Fibroblast of lung (primary cell): Measurements from ENCODE around the gene ZNF33A. TPM values are rescaled to one million over a fixed set of nuclear protein-coding genes. Genes with fewer than 3 reads are reported as not detected.
A peak's percentile ranks its signal among the peaks of the same experiment; 100 is the strongest.
"Not testable (repeated sequence)": the region's sequence is repeated elsewhere in the genome, so short reads cannot be mapped to it uniquely, and the experiment has no call there.

Experiments used
- DNase-seq, 2 donors: peaks; one replicate each; pipeline versions ENCODE4 v3.0.0 to v3.0.0-alpha.2; 2010; ENCODE audit warnings: low read depth in 2 of 2
- H2AFZ ChIP-seq: 2 replicates; pipeline ENCODE4 v1.5.1; 2012; ENCODE audit warnings: low read length, control low read depth, inconsistent platforms
- H3K27ac ChIP-seq: 2 replicates; pipeline ENCODE4 v1.5.1; 2011; ENCODE audit warnings: low read length, control low read depth; ENCODE audit not compliant: insufficient read depth
- H3K27me3 ChIP-seq: 2 replicates; pipeline ENCODE4 v1.5.1; 2011; ENCODE audit warnings: mild to moderate bottlenecking, low read length; ENCODE audit not compliant: control insufficient read depth, insufficient read depth
- H3K36me3 ChIP-seq: 2 replicates; pipeline ENCODE4 v1.5.1; 2011; ENCODE audit warnings: low read length; ENCODE audit not compliant: control insufficient read depth, insufficient read depth
- H3K4me1 ChIP-seq: 2 replicates; pipeline ENCODE4 v1.5.1; 2011; ENCODE audit warnings: low read length; ENCODE audit not compliant: control insufficient read depth, insufficient read depth; ENCODE audit errors: extremely low read depth
- H3K4me2 ChIP-seq: 2 replicates; pipeline ENCODE4 v1.5.1; 2011; ENCODE audit warnings: low read length, control low read depth; ENCODE audit not compliant: insufficient read depth; ENCODE audit errors: extremely low read depth
- H3K4me3 ChIP-seq, 4 experiments: fragments of 200-600 bp in 1 of 4; sonication (generic) in 1 of 4; replicated peaks in 1 of 4; 2 replicates each; pipeline ENCODE4 v1.5.1; 2011 to 2016; ENCODE audit warnings: low read length in 4 of 4, low read depth in 3 of 4, mild to moderate bottlenecking in 3 of 4, control low read depth in 2 of 4, inconsistent platforms in 1 of 4, mixed read lengths in 1 of 4; ENCODE audit not compliant: insufficient read depth in 1 of 4; ENCODE audit errors: control extremely low read depth in 1 of 4
- H3K79me2 ChIP-seq: 2 replicates; pipeline ENCODE4 v1.5.1; 2012; ENCODE audit warnings: mild to moderate bottlenecking, low read length, inconsistent platforms; ENCODE audit not compliant: control insufficient read depth, insufficient read depth
- H3K9ac ChIP-seq: 2 replicates; pipeline ENCODE4 v1.5.1; 2011; ENCODE audit warnings: mild to moderate bottlenecking, low read length, control low read depth; ENCODE audit not compliant: insufficient read depth
- H3K9me3 ChIP-seq: 2 replicates; pipeline ENCODE4 v1.5.1; 2012; ENCODE audit warnings: low read depth, low read length; ENCODE audit not compliant: control insufficient read depth, insufficient read depth
- H4K20me1 ChIP-seq: 2 replicates; pipeline ENCODE4 v1.5.1; 2011; ENCODE audit warnings: low read length; ENCODE audit not compliant: control insufficient read depth, insufficient read depth; ENCODE audit errors: extremely low read depth
- CTCF ChIP-seq, 2 donors: IDR thresholded peaks in 1 of 2; conservative IDR thresholded peaks in 1 of 2; 1 replicate in 1 of 2; 2 replicates in 1 of 2; pipeline ENCODE4 v1.5.1; 2011 to 2012; ENCODE audit warnings: low read length in 2 of 2, control low read depth in 1 of 2, inconsistent platforms in 1 of 2, low read depth in 1 of 2, mild to moderate bottlenecking in 1 of 2
- EZH2 ChIP-seq: IDR thresholded peaks from 2 replicates; pipeline ENCODE4 v1.5.1; 2012; ENCODE audit warnings: low read length, control low read depth, mild to moderate bottlenecking; ENCODE audit errors: missing control alignments
- polyA plus RNA-seq, 2 donors: library from polyadenylated mRNA; depleted of rRNA in 1 of 2; stranded (reverse) in 1 of 2; unstranded in 1 of 2; fragments of >200 nt; gene quantifications; 2 replicates each; pipeline ENCODE4 v1.2.1, GENCODE V29; 2011 to 2012; ENCODE audit warnings: missing spikeins in 1 of 2
- total RNA-seq: library from RNA; depleted of rRNA; stranded (reverse); fragments of >200 nt; gene quantifications from 2 replicates; pipeline ENCODE4 v1.2.1, GENCODE V29; 2014

ZNF33A gene
- total and polyA plus RNA-seq, 2 donors (not counting 1 experiment from before 2014, with no cell fraction given), result 11.6 to 12.0 TPM

- Histone ChIP-seq H3K79me2 (no peaks in the 10 kb centered on the region), H2AFZ (no peak overlapping the region), H4K20me1 (no peaks in the 10 kb centered on the region), H3K4me2 (no peak overlapping the region), H3K27ac (no peak overlapping the region), H3K9me3 (no peaks in the 10 kb centered on the region), H3K9ac (no peak overlapping the region), H3K4me1 (no peaks in the 10 kb centered on the region), H3K36me3 (no peaks in the 10 kb centered on the region), H3K27me3 (no peaks in the 10 kb centered on the region), H3K4me3 (no peak overlapping the region)
- DNase-seq, result no peak
- no peak for TF ChIP-seq CTCF (conservative IDR thresholded peaks at IDR 0.05 in 1 of 2, IDR thresholded peaks at IDR 0.05 in 1 of 2; ENCODE audit: low read depth in 1 of 2, low read length in 2 of 2)
These were observed 62.1 kb downstream of the ZNF33A start for GRCh38 chr10:38072552-38072951.

GRCh38 chr10:38076687-38077086 lies 66.2 kb downstream of the ZNF33A start:
- H3K79me2 ChIP-seq, result no peaks in the 10 kb centered on the region
- no peaks in the 10 kb centered on the region for H3K36me3 ChIP-seq
- no peaks in the 10 kb centered on the region for H4K20me1 ChIP-seq
- no peaks in the 10 kb centered on the region for H3K27me3 ChIP-seq
- H3K9ac ChIP-seq, result no peak overlapping the region
- TF ChIP-seq CTCF (conservative IDR thresholded peaks at IDR 0.05 in 1 of 2, IDR thresholded peaks at IDR 0.05 in 1 of 2; ENCODE audit: low read depth in 1 of 2, low read length in 2 of 2), result no peak
- TF ChIP-seq EZH2, result no peak
- H3K4me1 ChIP-seq, result no peaks in the 10 kb centered on the region
- no peak overlapping the region for H2AFZ ChIP-seq
- H3K9me3 ChIP-seq, result no peaks in the 10 kb centered on the region
- H3K27ac ChIP-seq, result no peak overlapping the region
- H3K4me2 ChIP-seq, result no peak overlapping the region
- DNase-seq, result no peak
- no peak overlapping the region for H3K4me3 ChIP-seq

- not testable (repeated sequence) for H3K36me3 ChIP-seq, DNase-seq, H3K27ac ChIP-seq, H3K4me1 ChIP-seq, H3K27me3 ChIP-seq, H3K9ac ChIP-seq, H3K4me2 ChIP-seq, H3K9me3 ChIP-seq, H4K20me1 ChIP-seq
- Histone ChIP-seq H3K79me2 (peaks cover 12% of the 10 kb centered on the region), H2AFZ (peak overlapping the region; percentile 96), H3K4me3 (peak overlapping the region in 2 of 4 experiments; percentile 46 to 82)
These were observed 82.8 kb downstream of the ZNF33A start for GRCh38 chr10:38093318-38093717.

DNA sequence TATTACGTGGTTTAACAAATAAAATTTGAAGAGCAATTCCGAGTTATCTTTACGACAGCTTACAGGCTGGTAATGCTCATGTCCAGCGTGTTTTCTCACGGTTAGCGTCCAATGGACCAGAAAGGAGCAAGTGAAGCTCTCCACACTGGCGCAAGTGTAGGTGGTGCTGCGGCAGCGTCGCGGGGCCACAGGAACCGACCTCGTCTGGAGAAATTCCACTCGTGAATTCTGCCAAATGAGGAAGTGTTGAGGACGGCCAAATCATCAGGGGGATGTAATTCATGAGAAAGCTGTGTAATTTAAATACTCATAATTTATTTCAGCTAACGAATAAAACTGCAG lies 83.3 kb downstream of the ZNF33A start:
- peak overlapping the region; percentile 81 for H3K4me2 ChIP-seq
- H3K79me2 ChIP-seq, result peaks cover 12% of the 10 kb centered on the region
- H3K4me1 ChIP-seq, result peaks cover 6% of the 10 kb centered on the region
- H3K27me3 ChIP-seq, result no peaks in the 10 kb centered on the region
- no peaks in the 10 kb centered on the region for H3K9me3 ChIP-seq
- no peak overlapping the region for H3K27ac ChIP-seq
- no peak for DNase-seq
- peak overlapping the region; percentile 96 for H2AFZ ChIP-seq
- TF ChIP-seq CTCF (conservative IDR thresholded peaks at IDR 0.05 in 1 of 2, IDR thresholded peaks at IDR 0.05 in 1 of 2; ENCODE audit: low read depth in 1 of 2, low read length in 2 of 2) (no peak), EZH2 (no peak)
- H4K20me1 ChIP-seq, result no peaks in the 10 kb centered on the region
- H3K36me3 ChIP-seq, result no peaks in the 10 kb centered on the region
- H3K4me3 ChIP-seq, result peak overlapping the region; percentile 46 to 87 (median 84)
- no peak overlapping the region for H3K9ac ChIP-seq
